HepG2 (cell line): ENCODE data around the gene C1orf159. TPM values are rescaled to one million over a fixed set of nuclear protein-coding genes. Genes with fewer than 3 reads are reported as not detected.
"Not testable (repeated sequence)": the region's sequence is repeated elsewhere in the genome, so short reads cannot be mapped to it uniquely, and the experiment has no call there.

ENCODE experiments used
- ATAC-seq: fragments of 200-7000 bp; cut with Tn5 transposase; 3 replicates; pipeline ENCODE4 v1.9.1; 2020; ENCODE audit warnings: mild to moderate bottlenecking, moderate library complexity
- BruUV-seq: library from RNA; stranded (reverse); fragments of 400-500 nt; replicated peaks from 2 replicates; lab custom pipeline; 2021; lab: Mats Ljungman, UMichigan
- CTCF ChIA-PET: fragments of 300-600 bp; formaldehyde crosslinking; extraction: SDS; loops from one replicate; lab custom pipeline; 2021; ENCODE audit warnings: low total read pairs, inconsistent platforms, low intra/inter-chr PET ratio; lab: Yijun Ruan, JAX
- POLR2A ChIA-PET: fragments of 350-600 bp; sonication (Branson Sonifier 250); formaldehyde crosslinking; loops from one replicate; lab custom pipeline; 2020; ENCODE audit warnings: antibody characterized with exemption, inconsistent platforms; lab: Yijun Ruan, JAX
- DNase-seq: peaks from one replicate; pipeline ENCODE4 v3.0.0-alpha.2; 2015; ENCODE audit warnings: low spot score
- FAIRE-seq: peaks from 3 replicates; lab custom pipeline; 2011; peaks lifted over from hg19 to GRCh38; lab: Jason Lieb, UNC
- H2AFZ ChIP-seq: one replicate; pipeline ENCODE4 v1.6.1; 2011; ENCODE audit warnings: low read length, inconsistent platforms
- H3K27ac ChIP-seq: fragments of 300-600 bp; 3 replicates; pipeline ENCODE4 v1.8.0; 2011; ENCODE audit warnings: mixed run types, mild to moderate bottlenecking, mixed read lengths, low read length, inconsistent platforms; ENCODE audit not compliant: insufficient read depth; ENCODE audit errors: extremely low read length
- H3K27me3 ChIP-seq, 2 experiments: fragments of 200-600 bp in 1 of 2; 2 replicates in 1 of 2; 3 replicates in 1 of 2; pipeline versions ENCODE4 v1.6.0 to v1.8.0; 2011; ENCODE audit warnings: low read length in 2 of 2, mild to moderate bottlenecking in 2 of 2, moderate library complexity in 2 of 2, inconsistent platforms in 1 of 2; ENCODE audit not compliant: insufficient read depth in 2 of 2, control insufficient read depth in 1 of 2
- H3K36me3 ChIP-seq, 2 experiments: fragments of 200-600 bp in 1 of 2; replicated peaks in 1 of 2; 2 replicates in 1 of 2; 3 replicates in 1 of 2; pipeline versions ENCODE4 v1.5.1 to v1.8.0; 2011; ENCODE audit warnings: low read length in 2 of 2, inconsistent platforms in 1 of 2; ENCODE audit not compliant: insufficient read depth in 2 of 2, control insufficient read depth in 1 of 2
- H3K4me1 ChIP-seq: 2 replicates; pipeline ENCODE4 v1.5.1; 2012; ENCODE audit warnings: low read length, inconsistent platforms; ENCODE audit not compliant: insufficient read depth
- H3K4me2 ChIP-seq: 2 replicates; pipeline ENCODE4 v1.6.0; 2011; ENCODE audit warnings: low read depth, low read length, inconsistent platforms
- H3K4me3 ChIP-seq, 3 experiments: fragments of 200-600 bp in 1 of 3; sonication (generic), shearing (Covaris generic) in 1 of 3; replicated peaks in 1 of 3; 2 replicates each; pipeline ENCODE4 v1.5.1; 2011 to 2016; ENCODE audit warnings: low read length in 3 of 3, inconsistent platforms in 2 of 3, low read depth in 2 of 3, mild to moderate bottlenecking in 2 of 3, control low read depth in 1 of 3, mixed read lengths in 1 of 3; ENCODE audit not compliant: insufficient read depth in 1 of 3
- H3K79me2 ChIP-seq: one replicate; pipeline ENCODE4 v1.6.1; 2011; ENCODE audit warnings: low read length, inconsistent platforms; ENCODE audit not compliant: insufficient read depth
- H3K9ac ChIP-seq: 2 replicates; pipeline ENCODE4 v1.6.0; 2011; ENCODE audit warnings: mild to moderate bottlenecking, low read depth, low read length, inconsistent platforms; ENCODE audit not compliant: insufficient read depth
- H3K9me3 ChIP-seq: 2 replicates; pipeline ENCODE4 v1.5.1; 2012; ENCODE audit warnings: mild to moderate bottlenecking, low read length
- H4K20me1 ChIP-seq: 2 replicates; pipeline ENCODE4 v1.6.0; 2011; ENCODE audit warnings: inconsistent platforms, mild to moderate bottlenecking, low read length, moderate library complexity; ENCODE audit not compliant: insufficient read depth
- GPN1 ChIP-seq: sonication (generic); formaldehyde crosslinking; IDR thresholded peaks from 2 replicates; pipeline ENCODE4 v1.5.1; 2020; ENCODE audit warnings: missing genetic modification reagents, borderline replicate concordance
- PPARG ChIP-seq: conservative IDR thresholded peaks from 2 replicates; pipeline ENCODE4 v1.6.1; 2016; ENCODE audit warnings: missing biosample characterization, missing genetic modification reagents
- SRF ChIP-seq: IDR thresholded peaks from 2 replicates; pipeline ENCODE4 v1.6.1; 2011; ENCODE audit warnings: mild to moderate bottlenecking, low read depth, low read length, moderate library complexity
- WGBS: methylation state at CpG from one replicate; pipeline ENCODE4 v1.1.6; 2017; ENCODE audit warnings: low lambda C conversion rate; 5-methylcytosine and 5-hydroxymethylcytosine counted together
- in situ Hi-C: cut with HindIII; loops from 2 replicates; pipeline ENCODE4 v1.10.0; 2017; ENCODE audit warnings: low pct_unique_long_range_greater_than_20kb; ENCODE audit not compliant: extremely low pct_ligation_motif_present
- intact Hi-C: fragments of 100-400 bp; cut with micrococcal nuclease; formaldehyde crosslinking; loops from one replicate; pipeline ENCODE4 v1.10.0; 2022; ENCODE audit not compliant: unreplicated experiment
- polyA plus RNA-seq, 8 experiments: library from polyadenylated mRNA; depleted of rRNA in 3 of 8; stranded (reverse) in 7 of 8; unstranded in 1 of 8; fragments of >200 nt; fragmentation: Illumina TruSeq in 4 of 8; extraction: Trizol in 4 of 8; gene quantifications; 2 replicates each; pipeline versions ENCODE4 v1.2.1 to v1.2.3, GENCODE V29; 2011 to 2016; ENCODE audit warnings: low read depth in 4 of 8, missing spikeins in 1 of 8, mixed read lengths in 1 of 8; ENCODE audit not compliant: insufficient read depth in 1 of 8
- total RNA-seq, 5 experiments: library from RNA; depleted of rRNA; stranded (reverse); fragments of >200 nt; fragmentation: Illumina TruSeq; extraction: Trizol; gene quantifications; 2 replicates each; pipeline ENCODE4 v1.2.3, GENCODE V29; 2016; ENCODE audit warnings: low read depth in 1 of 5
- TF ChIP-seq, protein P1 (sequence below), 2 experiments: fragments of 450-650 bp in 1 of 2; sonication (generic) in 1 of 2; formaldehyde crosslinking in 1 of 2; IDR thresholded peaks; 2 replicates each; pipeline versions ENCODE4 v1.6.1 to v1.8.0; 2016 to 2022; ENCODE audit warnings: antibody characterized with exemption in 1 of 2, mild to moderate bottlenecking in 1 of 2, missing genetic modification reagents in 1 of 2
- TF ChIP-seq, protein P2 (sequence below): sonication (generic); formaldehyde crosslinking; IDR thresholded peaks from 2 replicates; pipeline ENCODE4 v1.4.0; 2020; ENCODE audit warnings: missing genetic modification reagents, borderline replicate concordance
- TF ChIP-seq, protein P3 (sequence below): sonication (generic); formaldehyde crosslinking; IDR thresholded peaks from 2 replicates; pipeline ENCODE4 v1.4.0; 2020; ENCODE audit warnings: missing genetic modification reagents

The C1orf159 gene
- total and polyA plus RNA-seq, 2 of the 13 experiments (the other 11 are each of a cell fraction or from before 2014, with no cell fraction given), result 3.8 to 6.7 TPM

DNA sequence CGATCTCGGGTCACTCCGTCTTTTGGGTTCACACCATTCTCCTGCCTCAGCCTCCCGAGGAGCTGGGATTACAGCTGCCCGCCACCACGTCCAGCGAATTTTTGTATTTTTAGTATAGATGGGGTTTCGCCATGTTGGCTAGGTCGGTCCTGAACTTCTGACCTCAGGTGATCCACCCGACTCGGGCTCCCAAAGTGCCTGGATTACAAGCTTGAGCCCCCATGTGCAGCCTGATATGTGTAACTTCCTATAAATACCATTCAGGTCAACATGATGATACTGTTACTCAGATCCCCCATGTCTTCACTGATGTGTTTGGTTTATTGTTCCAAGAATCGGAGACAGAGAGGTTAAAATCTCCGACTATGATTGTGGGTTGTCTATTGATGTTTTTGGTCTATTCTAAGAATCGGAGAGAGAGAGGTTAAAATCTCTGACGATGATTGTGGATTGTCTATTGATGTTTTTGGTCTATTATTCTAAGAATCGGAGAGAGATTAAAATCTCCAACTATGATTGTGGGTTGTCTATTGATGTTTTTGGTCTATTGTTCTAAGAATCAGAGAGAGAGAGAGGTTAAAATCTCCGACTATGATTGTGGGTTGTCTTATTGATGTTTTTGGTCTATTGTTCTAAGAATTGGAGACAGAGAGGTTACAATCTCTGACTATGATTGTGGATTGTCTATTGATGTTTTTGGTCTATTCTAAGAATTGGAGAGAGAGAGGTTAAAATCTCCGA is 17.0 kb downstream of the C1orf159 start (continued):
- TF ChIP-seq, protein P1, sequence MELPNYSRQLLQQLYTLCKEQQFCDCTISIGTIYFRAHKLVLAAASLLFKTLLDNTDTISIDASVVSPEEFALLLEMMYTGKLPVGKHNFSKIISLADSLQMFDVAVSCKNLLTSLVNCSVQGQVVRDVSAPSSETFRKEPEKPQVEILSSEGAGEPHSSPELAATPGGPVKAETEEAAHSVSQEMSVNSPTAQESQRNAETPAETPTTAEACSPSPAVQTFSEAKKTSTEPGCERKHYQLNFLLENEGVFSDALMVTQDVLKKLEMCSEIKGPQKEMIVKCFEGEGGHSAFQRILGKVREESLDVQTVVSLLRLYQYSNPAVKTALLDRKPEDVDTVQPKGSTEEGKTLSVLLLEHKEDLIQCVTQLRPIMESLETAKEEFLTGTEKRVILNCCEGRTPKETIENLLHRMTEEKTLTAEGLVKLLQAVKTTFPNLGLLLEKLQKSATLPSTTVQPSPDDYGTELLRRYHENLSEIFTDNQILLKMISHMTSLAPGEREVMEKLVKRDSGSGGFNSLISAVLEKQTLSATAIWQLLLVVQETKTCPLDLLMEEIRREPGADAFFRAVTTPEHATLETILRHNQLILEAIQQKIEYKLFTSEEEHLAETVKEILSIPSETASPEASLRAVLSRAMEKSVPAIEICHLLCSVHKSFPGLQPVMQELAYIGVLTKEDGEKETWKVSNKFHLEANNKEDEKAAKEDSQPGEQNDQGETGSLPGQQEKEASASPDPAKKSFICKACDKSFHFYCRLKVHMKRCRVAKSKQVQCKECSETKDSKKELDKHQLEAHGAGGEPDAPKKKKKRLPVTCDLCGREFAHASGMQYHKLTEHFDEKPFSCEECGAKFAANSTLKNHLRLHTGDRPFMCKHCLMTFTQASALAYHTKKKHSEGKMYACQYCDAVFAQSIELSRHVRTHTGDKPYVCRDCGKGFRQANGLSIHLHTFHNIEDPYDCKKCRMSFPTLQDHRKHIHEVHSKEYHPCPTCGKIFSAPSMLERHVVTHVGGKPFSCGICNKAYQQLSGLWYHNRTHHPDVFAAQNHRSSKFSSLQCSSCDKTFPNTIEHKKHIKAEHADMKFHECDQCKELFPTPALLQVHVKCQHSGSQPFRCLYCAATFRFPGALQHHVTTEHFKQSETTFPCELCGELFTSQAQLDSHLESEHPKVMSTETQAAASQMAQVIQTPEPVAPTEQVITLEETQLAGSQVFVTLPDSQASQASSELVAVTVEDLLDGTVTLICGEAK (IDR thresholded peaks at IDR 0.05), result no peak
- TF ChIP-seq, protein P1 (CRISPR knock-in tag; IDR thresholded peaks at IDR 0.05), result no peak
- TF ChIP-seq, protein P2, sequence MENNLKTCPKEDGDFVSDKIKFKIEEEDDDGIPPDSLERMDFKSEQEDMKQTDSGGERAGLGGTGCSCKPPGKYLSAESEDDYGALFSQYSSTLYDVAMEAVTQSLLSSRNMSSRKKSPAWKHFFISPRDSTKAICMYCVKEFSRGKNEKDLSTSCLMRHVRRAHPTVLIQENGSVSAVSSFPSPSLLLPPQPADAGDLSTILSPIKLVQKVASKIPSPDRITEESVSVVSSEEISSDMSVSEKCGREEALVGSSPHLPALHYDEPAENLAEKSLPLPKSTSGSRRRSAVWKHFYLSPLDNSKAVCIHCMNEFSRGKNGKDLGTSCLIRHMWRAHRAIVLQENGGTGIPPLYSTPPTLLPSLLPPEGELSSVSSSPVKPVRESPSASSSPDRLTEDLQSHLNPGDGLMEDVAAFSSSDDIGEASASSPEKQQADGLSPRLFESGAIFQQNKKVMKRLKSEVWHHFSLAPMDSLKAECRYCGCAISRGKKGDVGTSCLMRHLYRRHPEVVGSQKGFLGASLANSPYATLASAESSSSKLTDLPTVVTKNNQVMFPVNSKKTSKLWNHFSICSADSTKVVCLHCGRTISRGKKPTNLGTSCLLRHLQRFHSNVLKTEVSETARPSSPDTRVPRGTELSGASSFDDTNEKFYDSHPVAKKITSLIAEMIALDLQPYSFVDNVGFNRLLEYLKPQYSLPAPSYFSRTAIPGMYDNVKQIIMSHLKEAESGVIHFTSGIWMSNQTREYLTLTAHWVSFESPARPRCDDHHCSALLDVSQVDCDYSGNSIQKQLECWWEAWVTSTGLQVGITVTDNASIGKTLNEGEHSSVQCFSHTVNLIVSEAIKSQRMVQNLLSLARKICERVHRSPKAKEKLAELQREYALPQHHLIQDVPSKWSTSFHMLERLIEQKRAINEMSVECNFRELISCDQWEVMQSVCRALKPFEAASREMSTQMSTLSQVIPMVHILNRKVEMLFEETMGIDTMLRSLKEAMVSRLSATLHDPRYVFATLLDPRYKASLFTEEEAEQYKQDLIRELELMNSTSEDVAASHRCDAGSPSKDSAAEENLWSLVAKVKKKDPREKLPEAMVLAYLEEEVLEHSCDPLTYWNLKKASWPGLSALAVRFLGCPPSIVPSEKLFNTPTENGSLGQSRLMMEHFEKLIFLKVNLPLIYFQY (CRISPR knock-in tag), result no peak
- no peak for TF ChIP-seq SRF
- no peak for TF ChIP-seq GPN1 (CRISPR knock-in tag)
- TF ChIP-seq, protein P3, sequence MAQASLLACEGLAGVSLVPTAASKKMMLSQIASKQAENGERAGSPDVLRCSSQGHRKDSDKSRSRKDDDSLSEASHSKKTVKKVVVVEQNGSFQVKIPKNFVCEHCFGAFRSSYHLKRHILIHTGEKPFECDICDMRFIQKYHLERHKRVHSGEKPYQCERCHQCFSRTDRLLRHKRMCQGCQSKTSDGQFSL, result no peak
- TF ChIP-seq PPARG (CRISPR knock-in tag), result no peak

DNA sequence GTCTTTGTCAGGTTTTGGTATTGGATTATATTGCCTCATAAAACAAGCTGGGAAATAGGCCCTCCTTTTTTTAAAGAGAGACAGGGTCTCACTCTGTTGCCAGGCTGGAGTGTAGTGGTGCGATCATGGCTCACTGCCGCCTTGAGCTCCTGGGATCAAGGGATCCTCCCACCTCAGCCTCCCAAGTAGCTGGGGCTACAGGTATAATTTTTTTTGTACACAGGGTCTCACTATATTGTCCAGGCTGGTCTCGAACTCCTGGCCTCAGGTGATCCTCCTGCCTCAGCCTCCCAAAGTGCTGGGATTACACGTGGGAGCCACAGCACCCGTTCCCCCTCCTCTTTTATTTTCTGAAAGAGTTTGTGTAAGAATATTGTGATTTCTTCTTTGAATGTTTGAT is 19.8 kb downstream of the C1orf159 start:
- H3K36me3 ChIP-seq, BruUV-seq, in situ Hi-C loops, DNase-seq, H3K79me2 ChIP-seq, H3K4me3 ChIP-seq, H4K20me1 ChIP-seq, FAIRE-seq, intact Hi-C loops, H3K4me2 ChIP-seq, H3K9me3 ChIP-seq, H2AFZ ChIP-seq, POLR2A ChIA-PET, CTCF ChIA-PET, ATAC-seq, H3K9ac ChIP-seq, H3K27me3 ChIP-seq, H3K4me1 ChIP-seq, H3K27ac ChIP-seq: not testable (repeated sequence)
- 91% methylated on average over 5 of the region's 5 CpGs for WGBS
